NCI-H146 (cell line): ENCODE results near the gene PLCB3.

Experiments
- DNase-seq: peaks from one replicate; lab custom pipeline; 2025; lab: John Stamatoyannopoulos, UW

PLCB3 gene

DNA sequence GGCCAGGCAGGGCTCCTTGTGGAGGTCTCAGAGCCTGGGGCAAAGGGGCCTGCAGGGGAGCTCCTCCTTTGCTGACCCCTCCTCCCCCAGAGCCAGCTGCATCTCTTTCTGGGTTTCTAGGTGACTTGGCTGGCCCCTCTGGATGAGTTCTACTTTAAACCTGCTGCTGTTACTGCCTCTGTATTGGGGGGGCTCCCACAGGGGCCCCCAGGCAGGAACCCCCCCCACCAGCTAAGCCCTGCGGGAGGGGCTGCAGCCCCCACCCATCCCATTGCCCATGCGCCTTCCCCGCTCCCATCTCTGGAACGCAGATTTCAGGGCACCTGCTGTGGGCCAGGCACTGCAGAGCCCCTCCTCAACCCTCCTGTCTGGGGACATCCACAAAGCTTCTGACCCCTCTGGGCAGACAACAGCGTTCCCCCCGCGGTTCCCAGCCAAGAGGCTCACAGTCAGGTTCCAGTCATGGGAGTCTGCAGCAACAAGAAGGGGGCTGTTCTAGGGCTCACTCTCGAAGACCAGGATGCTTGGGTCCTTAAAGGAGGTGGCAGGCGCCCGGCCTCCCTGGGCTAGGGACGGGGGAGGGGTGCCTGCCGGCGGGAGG is 815 bp upstream of the PLCB3 start:
- DNase-seq, result no peak

GRCh38 chr11:64251753-64252002 is 348 bp downstream of the PLCB3 start:
- peak; percentile 30 for DNase-seq

- peak; percentile 64 for DNase-seq
Measured at GRCh38 chr11:64252003-64252872, 908 bp downstream of the PLCB3 start.

GRCh38 chr11:64253043-64253442 is 1.7 kb downstream of the PLCB3 start:
- DNase-seq, result no peak

DNA sequence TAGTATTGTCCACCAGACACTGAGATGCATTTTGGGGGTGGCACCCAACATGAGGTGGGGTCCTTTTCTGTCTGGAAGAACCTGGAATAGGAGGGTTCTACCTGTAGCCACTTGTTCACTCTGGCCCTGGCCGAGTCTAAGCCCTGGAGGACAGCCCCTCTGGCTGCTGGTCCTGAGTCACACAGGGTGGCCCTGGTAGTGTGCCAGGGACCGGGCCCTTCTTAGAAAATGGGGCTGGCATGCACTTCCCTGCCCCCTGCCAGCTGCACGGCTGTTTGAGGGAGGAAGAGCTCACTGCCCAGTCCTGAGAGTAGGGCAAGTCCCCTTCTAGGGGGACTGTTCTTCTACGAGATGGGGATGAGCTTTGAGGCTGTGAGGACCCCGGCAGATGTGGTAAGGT is 2.2 kb downstream of the PLCB3 start:
- DNase-seq, result no peak

GRCh38 chr11:64254326-64254725 is 3.0 kb downstream of the PLCB3 start:
- no peak for DNase-seq

DNA sequence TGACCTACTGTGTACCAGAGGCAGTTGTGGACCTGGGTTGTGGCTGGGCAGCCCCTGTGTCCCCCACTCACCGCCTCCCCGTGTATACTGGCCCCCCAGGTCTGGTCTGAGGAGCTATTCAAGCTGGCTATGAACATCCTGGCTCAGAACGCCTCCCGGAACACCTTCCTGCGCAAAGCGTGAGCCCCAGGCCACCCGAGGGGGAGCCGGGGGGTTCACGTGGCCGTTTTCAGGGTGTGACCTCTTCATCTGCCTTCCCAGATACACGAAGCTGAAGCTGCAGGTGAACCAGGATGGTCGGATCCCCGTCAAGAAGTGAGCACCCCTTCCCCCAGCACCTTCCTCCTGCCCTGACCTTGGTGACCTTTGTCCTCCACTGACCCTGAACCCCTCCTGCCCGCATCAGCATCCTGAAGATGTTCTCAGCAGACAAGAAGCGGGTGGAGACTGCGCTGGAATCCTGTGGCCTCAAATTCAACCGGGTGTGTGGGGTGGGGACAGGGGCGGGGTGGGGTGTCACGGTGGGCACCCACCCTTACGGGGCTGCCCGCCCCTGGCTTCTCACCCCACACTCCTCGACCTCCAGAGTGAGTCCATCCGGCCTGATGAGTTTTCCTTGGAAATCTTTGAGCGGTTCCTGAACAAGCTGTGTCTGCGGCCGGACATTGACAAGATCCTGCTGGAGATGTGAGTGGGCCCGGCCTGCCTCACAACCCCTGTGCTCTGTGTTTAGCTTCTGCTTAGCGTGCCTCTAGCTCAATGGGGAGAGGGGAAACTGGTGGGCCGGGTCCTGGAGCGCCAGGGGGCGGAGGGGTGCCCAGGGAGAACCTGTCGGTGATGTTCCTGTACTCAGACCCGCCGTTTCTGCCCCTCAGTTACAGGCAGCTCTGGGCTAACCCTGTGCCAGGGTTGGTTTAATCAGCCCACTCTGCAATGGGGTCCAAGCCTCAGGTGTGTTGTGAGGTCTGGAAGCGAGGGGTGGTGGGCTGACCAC is 4.1 kb downstream of the PLCB3 start:
- DNase-seq, result no peak

DNA sequence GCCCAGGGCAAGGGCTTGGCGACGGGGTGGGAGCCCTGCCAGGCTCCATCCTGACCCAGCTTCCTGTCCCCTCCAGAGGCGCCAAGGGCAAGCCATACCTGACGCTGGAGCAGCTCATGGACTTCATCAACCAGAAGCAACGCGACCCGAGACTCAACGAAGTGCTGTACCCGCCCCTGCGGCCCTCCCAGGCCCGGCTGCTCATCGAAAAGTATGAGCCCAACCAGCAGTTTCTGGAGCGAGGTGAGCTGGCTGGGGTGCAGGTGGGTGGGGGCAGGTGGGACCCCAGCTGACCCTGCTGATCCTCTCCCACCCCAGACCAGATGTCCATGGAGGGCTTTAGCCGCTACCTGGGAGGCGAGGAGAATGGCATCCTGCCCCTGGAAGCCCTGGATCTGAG is 5.0 kb downstream of the PLCB3 start:
- no peak for DNase-seq

GRCh38 chr11:64258356-64258755 is 7.0 kb downstream of the PLCB3 start:
- no peak for DNase-seq

GRCh38 chr11:64258946-64259532 is 7.7 kb downstream of the PLCB3 start:
- DNase-seq, result no peak

- no peak for DNase-seq
Measured at GRCh38 chr11:64259533-64260067, 8.3 kb downstream of the PLCB3 start.

DNA sequence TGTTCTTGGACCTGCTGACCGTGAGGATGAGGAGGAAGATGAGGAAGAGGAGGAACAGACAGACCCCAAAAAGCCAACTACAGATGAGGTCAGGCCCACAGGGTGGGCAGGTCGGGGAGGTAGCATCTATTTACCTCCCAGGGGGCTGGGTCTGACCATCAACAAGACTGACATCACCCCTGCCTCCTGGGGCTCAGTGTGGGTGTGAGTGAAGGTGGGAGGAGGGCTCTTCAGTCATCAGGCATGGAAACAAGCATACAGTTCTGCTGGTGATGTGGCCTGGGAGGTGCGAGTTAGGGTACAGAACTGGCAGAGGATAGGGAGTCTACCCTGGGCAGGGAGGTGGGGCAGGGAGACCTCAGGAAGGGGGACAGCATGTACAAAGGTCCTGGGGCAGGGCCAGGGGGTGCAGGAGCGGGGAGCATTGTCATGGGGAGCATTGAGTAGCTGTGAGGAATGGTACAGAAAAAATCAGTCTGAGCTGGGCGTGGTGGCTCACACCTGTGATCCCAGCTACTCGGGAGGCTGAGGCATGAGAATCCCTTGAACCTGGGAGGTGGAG is 8.9 kb downstream of the PLCB3 start:
- no peak for DNase-seq

DNA sequence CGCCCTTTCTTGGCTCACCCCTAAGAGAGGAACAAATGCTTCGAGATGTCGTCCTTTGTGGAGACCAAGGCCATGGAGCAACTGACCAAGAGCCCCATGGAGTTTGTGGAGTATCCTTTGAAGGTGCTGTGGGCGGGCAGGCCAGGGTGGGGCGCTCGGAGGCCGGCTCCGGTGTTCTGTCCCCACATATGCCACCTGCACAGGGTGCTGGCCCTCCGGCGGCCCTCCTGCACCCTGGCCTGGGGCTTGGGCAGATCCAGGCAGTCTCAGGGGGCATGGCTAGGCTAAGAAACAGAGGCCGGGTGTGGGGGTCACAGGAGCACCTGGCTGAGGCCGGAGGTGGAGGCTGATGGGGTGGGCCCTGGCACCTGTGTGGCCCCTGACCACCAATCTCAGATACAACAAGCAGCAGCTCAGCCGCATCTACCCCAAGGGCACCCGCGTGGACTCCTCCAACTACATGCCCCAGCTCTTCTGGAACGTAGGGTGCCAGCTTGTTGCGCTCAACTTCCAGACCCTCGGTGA is 10.3 kb downstream of the PLCB3 start:
- DNase-seq, result no peak

- DNase-seq, result no peak
Measured at GRCh38 chr11:64262271-64263002, 11.1 kb downstream of the PLCB3 start.

DNA sequence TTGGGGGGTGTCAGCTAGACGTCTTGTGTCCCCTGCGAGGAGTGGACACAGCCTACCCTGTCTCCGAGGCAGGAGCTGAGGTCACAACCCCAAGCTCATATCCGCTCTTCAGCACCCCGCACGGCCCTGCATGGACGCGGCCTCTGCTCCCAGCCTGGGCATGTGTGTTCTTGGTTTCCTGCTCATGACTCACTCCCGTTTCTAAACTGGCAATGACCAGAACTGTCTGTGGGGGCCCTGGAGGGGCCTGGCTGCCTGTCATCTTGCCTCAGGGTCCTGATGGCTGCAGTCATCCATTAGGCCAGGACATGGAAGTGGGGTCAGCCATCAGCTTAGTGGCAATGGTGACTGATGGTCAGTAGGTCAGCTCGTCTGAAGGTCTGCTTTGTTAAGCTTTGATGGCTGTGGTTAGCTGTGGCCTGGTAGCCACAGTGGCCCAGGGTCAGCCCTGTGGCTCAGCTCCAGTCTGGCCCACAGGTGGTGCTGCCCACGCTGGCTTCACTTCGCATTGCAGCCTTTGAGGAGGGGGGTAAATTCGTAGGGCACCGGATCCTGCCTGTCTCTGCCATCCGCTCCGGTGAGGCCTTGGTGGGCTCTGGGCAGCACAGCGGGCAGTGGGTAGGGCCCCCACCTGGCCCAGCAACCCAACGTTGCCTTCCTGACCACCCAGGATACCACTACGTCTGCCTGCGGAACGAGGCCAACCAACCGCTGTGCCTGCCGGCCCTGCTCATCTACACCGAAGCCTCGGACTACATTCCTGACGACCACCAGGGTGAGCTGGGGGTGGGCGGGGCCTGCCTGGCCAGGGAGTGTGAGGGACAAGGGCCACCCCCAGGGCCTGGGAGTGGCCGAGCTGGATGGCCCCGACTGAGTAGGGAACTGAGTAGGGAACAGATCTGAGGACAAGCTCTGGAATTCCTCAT is 12.0 kb downstream of the PLCB3 start:
- no peak for DNase-seq

GRCh38 chr11:64263947-64264317 is 12.6 kb downstream of the PLCB3 start:
- DNase-seq, result no peak

DNA sequence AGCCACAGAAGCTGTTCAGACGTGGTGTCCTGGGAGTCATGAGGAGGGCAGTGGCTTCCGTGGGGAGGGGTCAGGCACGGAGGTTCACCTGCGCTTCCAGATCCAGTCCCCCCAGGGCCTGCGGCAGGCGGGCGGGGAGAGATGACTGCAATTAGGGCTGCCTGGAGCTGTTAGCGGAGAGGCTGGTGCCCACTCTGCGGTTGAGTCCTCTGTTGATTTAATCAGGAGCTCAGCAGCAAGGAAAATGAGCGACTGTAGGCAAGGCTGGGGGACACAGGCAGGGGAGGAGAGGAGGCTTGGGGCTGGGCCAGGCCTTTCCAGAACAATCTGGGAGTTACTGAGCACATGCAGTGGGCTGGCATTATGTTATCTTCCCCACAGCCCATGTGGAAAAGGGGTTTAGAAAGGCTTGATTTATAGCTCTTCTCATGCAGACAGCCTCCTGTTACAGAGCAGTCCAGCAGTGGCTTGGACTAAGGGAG is 13.1 kb downstream of the PLCB3 start:
- no peak for DNase-seq

- peak; percentile 84 for DNase-seq
Measured at GRCh38 chr11:64265176-64266160, 14.1 kb downstream of the PLCB3 start.
